NCI-H446 treated with DMSO at 0.1 percent for 48 hours (cell line): ENCODE results near the gene SIAH1.
"Not testable (repeated sequence)": the region's sequence is repeated elsewhere in the genome, so short reads cannot be mapped to it uniquely, and the experiment has no call there.

Experiments
- DNase-seq: peaks from one replicate; lab custom pipeline; 2025; lab: John Stamatoyannopoulos, UW

Gene SIAH1

DNA sequence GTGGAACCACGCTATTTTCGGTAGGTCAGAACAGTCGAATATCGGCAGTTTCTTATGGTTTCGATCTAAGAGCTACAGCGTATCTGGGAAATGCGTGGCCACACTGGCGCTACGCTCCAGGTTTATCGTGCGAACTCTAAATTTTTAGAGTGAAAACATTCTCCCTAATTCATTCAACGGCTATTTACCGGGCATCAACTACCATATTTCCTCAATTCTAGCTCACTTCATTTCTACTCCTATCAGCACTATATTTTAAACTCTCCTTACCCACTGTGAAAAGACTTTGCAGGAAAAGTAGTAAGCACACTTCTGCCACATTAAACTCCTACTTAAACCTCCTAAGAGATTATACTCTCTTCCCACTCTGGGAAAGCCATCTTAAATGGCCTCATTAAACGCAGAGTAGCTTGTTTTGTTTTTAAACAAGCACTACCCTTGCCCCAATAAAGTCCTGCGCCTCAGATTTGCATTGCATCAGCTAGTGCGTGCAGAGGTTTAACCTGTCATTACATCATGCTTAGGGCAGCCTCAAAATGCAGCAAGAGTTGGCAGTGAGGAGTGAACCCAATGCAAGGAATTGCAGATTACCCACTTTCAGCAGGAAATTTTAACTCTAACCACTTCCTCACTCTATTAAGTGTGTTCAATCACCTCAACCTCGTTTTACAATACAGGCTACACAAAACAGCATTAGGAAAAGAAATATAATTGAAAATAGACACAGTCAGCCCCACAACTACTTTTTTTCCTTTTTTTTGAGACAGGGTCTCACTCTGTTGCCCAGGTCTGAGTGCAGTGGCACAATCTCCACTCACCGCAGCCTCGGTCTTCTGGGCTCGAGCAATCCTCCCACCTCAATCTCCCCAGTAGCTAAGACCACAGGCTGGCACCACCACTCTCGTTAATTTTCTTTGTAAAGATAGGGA, 18.8 kb downstream of the SIAH1 start:
- DNase-seq: no peak

DNA sequence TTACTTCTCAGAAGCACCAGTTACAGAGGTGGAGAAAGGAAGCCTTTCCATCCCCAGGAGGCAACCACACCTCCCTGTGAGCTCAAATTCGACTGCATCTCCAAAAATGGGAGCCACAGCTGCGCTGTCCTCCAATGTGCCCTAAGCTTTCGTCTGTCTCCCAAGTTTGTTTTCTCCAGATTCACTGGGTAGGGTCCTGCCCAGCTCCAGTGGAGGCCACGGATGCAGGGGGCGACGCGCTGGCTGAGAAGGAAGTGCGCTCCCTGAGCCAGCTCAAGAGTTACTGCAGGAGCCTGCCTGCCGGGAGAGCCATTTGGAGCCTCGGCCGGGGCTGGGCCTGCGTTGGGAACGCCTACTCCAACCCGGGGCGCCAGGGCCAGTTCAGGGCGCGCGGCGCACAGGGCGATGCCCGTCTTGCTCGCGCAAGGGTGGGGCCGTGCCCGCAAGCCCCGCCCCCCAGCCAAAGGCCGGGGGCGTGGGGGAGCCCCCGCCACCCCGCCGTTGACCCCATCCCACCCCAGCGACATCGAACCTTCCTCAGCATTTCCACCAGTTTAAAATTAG, 19.5 kb downstream of the SIAH1 start:
- no peak for DNase-seq

DNA sequence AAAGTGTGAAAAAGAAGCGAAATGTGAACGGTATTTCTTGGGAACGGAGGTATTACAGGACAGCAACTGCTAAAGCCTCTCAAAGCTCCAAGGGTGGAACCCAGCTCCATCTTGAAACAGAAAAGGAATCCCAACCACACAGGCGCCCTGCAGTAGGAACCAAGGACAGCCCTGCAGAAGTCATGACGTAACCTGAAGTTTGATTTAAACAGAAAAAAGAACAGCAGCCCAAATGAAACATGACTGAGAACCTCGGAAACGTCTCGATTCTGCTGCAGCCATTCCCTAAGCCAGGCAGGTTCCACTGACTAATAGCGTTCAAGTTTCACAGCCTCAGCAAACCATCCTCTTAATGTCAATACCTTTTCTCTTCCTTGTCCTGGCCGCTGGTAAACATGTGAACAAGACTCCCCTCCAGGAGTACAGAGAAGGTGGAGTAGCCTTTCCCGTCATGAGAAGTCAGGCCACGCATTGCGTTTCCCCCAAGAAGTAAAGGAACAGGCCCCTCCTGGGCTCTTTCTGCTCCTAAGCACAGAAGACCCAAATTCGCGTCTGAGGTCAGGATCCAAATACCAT, 20.1 kb downstream of the SIAH1 start:
- DNase-seq: no peak

DNA sequence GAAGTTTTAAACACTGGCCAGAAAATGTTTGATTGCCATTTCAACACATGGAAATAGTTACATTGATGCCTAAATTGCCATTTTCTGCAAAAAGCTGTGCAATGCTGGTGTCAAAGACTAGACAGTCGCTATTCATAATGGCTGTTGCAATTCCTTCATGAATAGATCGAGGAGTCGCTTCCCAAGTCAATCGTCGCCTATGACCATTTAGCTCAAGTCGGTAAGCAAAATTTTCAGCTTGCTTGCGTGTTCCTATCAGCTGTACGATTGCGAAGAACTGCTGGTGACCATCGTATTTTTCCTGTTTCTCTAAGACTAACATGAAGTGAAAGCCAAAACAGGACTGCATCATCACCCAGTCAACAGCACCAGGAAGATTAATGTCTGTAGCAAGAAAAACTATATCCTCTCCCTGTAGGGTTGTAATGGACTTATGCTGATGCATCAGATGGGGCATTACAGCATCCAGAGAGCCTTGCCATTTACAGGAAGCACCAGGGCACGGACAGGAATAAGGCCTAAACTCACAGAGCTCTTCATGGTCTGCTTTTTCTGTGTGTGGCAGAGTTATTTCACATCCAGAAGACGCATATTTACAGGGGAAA, 23.6 kb downstream of the SIAH1 start:
- no peak for DNase-seq

DNA sequence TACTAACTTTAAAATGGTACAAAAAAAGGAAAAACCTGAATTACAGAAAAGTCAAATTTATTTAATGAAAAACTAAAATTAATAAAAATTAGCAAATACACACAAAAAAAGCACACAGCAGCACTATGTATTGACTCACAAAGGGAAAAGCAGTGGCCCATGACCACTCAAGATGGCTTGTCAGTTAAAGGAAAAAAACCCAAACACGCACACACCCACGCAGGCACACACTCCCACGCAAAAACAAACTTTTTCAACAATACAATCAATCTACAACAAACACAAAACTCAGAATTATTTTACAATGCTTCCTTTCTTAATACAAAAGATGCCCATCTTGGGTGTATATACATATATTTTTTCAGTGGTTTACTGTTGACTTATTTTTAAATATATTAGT, 24.2 kb downstream of the SIAH1 start:
- DNase-seq: no peak

DNA sequence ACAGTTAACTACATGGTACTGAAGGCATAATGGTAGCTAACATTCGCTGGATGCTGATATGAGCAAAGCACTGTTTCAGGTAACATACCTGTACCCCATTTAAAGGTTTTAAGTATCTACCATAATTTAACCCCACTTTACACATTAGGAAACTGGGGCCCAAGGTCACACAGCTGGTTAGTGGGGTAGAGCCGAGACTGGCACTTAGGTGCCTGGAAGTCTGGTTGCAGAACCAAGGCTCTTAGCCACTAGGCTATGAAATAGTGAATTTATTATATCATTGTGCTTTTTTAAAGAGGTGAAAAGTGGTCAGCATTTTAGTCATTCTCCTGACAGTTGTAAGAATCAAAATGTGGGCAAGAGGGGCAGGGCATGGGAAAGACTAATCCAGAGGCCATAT, 25.2 kb downstream of the SIAH1 start:
- DNase-seq: no peak

DNA sequence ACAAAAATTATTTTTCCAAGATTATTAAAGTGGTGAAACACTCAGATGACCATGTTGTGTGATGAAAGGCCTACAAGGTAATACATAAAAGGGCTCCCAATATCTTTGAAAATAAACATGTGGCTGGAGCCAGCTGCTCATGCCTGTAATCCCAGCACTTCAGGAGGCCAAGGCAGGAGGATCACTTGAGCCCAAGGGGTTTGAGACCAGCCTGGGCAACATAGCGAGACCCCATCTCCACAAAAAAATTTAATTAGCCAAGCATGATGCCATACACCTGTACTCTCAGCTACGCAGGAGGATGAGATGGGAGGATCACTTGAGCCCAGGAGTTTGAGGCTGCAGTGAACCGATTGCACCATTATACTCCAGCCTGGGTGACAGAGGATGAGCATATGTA, 26.8 kb downstream of the SIAH1 start:
- DNase-seq: no peak

DNA sequence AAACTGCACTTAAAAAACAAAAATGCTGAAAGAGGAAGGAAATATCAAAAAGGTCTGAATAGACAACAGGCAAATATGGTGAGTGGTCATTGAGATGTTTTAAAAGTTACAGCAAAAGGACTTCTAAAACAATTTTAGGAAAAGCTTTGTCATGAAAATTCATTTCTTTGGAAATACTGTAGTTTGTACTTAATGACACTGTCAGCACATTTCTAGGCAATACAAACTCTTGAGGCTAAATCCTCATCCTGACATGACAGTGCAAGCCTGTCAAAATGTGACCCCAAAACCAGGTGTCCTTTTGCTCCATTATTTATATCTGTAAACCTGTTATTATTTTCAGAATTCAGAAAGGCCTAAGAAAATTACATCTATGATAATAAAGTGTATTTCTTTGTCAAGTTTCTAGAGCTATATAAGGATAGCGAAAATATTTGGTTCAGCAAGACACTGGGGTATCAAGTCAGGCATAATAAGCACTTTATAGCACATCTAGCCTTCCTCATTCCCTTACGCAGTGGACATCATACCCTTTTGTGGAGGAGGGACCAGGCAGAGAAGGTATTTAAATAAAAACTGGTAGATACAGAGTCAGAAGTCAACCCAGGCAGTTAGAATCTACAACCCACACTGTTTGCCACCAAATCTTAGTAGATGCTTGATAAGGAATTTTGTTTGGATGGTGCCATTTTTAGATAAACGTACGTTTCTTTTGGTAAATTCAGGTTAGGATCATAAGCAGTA, 28.4 kb downstream of the SIAH1 start:
- no peak for DNase-seq

DNA sequence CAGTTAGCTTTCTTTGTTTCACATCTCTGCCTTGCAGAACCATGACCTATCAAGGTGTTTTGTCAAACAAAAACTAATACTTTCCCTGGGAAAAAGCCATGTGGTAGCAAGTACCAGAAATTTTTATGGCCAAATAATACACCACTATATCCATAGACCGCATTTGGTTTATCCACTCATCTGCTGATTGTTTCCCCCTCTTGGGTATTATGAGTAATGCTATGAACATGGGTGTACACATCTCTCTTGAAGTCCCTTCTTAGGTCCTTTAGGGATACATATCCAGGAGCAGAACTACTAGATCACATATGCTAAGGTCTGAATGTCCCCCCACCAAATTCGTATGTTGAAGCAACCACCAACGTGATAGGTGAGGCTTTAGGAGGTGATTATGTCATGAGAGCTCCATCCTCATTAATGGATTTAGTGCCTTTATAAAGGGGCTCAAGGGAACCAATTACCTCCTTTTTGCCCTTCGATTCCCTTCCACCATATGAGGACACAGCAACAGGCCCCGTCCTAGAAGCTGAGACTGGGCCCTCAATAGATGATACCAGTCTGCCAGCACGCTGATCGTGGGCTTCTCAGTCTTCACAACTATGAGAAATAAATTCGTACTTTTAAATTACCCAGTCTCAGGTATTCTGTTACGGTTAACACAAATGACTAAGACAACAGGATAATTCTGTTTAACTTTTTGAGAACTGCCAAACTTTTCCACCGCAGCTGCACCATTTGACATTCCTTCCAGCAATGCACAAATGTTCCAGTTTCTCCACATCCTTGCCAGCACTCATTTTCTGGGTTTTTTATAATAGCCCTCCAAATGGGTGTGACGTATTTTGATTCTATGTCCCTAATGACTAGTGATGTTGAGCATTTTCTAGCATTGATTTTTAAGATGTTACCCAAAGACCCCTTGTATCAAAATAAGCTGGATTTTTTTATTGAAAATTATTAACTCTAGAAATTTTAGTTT, 30.0 kb downstream of the SIAH1 start:
- no peak for DNase-seq

DNA sequence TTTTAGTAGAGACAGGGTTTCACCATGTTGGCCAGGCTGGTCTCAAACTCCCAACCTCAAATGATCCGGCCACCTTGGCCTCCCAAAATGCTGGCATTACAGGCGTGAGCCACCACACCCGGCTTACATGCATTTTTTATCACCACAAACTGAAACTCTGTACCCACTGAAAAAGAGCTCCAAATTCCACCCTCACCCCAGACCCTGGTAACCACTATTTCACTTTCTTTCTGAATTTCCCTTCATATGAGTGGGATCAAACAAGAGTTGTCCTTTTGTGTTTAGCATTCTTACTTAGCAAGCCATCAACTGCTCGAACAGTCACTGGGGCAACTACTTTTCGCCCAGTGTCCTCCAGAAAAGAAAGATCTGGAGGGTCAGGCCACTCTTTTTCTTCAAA, 30.8 kb downstream of the SIAH1 start:
- not testable (repeated sequence) for DNase-seq

DNA sequence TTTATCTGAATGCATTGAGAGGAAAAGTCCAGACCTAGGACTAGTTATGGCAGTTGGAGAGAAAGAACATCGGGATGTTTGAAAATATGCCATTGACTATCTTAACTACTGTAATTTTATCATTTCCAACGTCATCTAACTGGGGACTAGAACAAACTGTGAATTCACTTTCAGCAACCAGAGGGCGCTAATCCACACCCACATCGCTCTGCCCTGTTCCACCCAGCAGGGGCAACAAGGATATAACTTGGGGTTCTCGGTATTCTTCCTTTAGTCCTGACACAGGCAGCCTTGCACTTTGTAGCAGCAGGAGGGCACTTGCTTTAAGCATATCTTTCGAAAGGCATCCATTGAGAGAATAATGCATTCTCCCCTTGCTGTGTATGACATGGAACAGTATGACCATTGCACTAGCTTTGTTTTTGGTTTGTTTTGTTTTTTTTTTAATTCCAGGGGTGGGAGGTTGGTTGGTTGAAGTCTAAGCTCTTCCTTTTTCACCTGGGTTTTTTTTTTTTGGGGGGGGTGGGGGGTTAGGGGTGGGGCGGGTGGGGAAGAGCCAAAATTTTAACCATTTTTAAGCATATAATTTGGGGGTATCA, 31.5 kb downstream of the SIAH1 start:
- no peak for DNase-seq

DNA sequence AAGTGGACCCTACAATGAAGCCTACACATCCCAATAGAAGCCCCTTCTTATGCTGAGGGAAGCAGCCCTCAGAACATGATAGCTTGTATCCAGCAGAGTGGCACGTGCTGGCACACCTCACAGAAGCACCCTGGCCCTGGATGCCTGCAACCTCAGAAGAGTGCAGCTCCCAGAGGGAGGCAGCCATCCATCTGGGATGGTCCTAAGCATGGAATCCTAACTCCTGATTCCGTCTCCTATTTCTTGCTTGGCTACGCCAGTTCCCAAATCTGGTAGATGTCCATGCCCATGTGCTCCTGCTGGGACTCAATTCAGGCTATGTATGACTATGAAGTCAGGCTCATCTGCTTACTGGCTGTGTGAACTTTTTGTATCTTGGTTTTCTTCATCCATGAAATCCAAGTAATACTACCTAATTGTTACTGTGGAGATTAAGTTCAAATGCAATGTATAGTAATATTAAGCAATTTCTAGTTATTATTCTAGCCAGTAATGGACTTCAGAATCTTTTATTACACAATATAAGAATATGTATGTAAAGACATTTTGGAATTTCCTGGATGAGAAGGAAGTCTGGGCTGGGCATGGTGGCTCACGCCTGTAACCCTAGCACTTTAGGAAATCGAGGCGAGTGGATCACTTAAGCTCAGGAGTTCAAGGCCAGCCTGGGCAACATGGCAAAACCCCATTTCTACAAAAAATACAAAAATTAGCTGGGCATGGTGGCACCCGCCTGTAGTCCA, 32.4 kb downstream of the SIAH1 start:
- no peak for DNase-seq

DNA sequence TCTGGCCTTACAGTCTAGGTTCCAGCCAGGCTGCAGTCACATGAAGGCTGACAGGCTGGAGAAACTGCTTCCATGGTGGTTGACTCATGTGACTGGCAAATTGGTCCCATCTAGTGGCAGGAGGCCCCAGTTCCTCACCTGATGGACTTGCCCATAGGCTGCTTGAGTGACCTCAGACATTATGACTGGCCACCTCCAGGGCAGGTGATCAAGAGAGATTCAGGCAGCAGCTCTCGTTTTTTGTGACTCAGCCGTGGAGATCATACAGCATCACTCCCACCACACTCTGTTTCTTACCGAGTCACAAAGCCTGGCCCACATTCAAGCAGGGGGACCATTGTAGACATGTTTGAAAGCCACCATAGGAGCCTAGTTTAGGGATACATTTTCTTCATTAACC, 34.5 kb downstream of the SIAH1 start:
- no peak for DNase-seq

DNA sequence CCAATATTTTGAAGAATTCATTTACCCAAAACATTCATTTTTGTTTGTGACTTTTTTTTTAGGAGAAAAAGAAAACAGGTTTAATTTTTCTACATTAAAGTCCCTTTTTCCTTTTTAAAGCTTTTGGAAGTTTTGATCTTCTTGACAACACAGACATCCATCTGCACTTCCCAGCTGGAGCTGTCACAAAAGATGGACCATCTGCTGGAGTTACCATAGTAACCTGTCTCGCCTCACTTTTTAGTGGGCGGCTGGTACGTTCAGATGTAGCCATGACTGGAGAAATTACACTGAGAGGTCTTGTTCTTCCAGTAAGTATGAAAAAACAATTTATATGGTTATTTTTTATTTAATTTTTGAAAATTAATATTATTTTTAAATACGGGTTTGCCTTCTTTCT, 37.2 kb downstream of the SIAH1 start:
- peak; percentile 5 for DNase-seq

DNA sequence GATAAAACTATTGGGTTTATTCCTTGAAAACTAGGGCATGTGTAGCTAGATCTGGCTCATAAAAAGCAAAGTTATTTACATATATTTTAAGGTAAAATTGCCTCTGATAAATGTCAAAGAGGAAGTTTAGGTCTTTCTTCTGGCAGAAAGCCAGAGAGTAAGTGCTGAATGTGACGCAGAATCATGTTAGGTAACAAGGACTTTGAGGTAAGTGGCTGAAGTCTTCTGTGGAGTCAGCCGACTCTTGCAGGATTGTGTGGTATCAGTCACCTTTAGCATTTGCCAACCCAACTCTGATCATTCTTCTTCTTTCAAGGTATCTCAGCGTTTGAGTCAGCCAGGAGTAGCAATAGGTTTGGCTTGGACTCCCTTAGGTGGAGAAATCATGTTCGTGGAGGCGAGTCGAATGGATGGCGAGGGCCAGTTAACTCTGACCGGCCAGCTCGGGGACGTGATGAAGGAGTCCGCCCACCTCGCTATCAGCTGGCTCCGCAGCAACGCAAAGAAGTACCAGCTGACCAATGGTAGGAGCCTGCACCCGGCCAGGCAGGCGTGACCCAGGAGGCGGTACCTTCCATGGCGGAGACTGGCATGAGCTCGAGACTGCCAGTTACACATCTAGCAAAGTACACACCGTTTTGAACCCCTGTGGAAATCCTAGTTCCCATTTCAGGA, 37.9 kb downstream of the SIAH1 start:
- DNase-seq: no peak

DNA sequence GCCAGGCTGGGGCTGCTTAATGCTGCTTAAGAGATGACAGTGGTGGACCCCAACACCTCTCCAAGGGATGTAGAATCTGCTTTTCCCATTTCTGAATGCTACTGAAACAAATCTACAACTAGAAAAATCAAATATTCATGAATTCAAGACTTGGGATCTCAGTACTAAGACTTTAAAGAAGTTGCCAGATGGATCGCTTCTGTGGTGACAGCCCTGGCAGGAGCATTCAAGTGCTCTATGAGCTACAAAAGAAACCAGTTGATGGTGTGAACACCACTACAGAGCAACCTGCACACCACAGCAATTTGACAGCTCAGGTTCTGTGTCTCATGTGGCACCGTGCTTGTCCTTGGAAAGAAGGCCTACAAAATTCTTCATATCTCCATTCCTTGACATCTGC, 42.6 kb downstream of the SIAH1 start:
- DNase-seq: no peak

DNA sequence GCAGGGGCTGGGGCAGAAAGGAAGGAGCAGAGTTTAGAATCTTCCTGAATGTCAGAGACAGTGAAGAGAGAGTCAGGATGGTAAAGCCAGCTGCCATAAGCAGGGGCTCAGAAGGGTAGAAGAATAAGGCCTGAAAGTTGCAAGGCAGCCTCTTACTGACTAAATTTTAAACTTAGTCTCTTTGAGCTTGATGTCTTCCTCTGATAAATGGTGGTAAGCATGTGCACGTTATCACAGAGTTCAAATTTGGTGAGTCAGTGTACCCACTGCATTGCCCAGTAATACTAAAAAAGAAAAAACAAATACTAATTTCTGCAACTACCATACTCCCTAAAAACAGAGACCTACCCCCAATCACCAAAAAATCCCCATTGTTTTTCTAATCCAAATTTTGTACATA, 45.2 kb downstream of the SIAH1 start:
- no peak for DNase-seq

DNA sequence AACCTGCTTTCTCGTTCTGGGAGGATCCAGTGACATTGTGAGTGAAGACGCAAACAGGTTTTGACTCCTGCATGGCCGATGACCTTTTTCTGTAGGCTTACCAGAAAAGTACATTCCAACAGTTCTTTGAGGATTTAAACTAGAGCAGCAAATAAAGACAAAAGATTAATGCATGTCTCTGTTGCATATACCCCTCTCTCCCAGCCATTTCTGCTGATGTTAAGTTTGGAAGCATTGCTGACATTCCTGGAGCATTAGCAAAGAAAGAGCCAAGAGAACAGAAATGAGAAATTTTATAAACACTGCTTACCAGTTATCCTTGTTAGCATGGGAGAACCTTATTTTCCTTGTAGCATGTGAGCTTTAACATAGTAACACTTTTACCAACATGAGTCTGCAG, 49.3 kb downstream of the SIAH1 start:
- no peak for DNase-seq

DNA sequence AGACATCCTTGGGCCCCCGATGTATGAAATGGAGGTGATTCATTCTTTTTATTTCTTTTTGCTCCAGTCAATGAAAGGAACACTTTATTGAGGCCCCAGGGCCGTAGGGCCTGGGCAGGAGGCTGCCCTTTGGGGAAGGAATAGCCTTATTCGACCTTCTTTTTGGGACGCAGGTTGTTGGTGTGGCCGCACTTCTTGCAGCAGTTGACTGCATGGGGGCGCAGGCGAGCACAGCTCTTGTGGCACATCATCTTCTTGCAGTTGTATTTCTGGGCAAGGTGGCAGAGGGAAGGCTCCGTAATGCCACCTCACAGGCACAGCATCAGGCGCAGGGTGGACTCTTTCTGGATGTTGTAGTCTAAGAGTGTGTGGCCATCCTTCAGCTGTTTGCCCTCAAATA, 50.9 kb downstream of the SIAH1 start:
- no peak for DNase-seq
